Measurements from ENCODE around the gene GPR84. TPM values are rescaled to one million over a fixed set of nuclear protein-coding genes. Genes with fewer than 3 reads are reported as not detected.

GPR84 gene
- total and polyA plus RNA-seq, 12 donors: 0.15 to 2.9 (median 0.32) TPM; not detected in 7

GRCh38 chr12:54338698-54339296, 25.5 kb downstream of the GPR84 start:
- Histone ChIP-seq H3K9me3 (no peaks in the 10 kb centered on the region), H3K4me1 (peaks cover 16 to 57% (median 32%) of the 10 kb centered on the region in 9 donors), H3K36me3 (peaks cover 0 to 60% (median 27%) of the 10 kb centered on the region in 9 donors), H3K27me3 (no peaks in the 10 kb centered on the region), H3K27ac (peak overlapping the region in 4 of 10 donors; percentile 27 to 78 (median 71)), H3K4me3 (no peak overlapping the region)
- ATAC-seq: no peak
- intact Hi-C loops (cut with DNase I): no loop called here
- TF ChIP-seq CTCF (IDR thresholded peaks at IDR 0.05): no peak
- WGBS, 2 donors: 77 to 80% methylated on average over 4 of the region's 4 CpGs
- DNase-seq: no peak

- no peak for DNase-seq
- peak overlapping the region in 9 of 10 donors; percentile 24 to 78 (median 69) for H3K27ac ChIP-seq
- H3K9me3 ChIP-seq: no peaks in the 10 kb centered on the region
- WGBS, 2 donors: 56% methylated on average over 3 of the region's 3 CpGs
- peaks cover 0 to 53% (median 19%) of the 10 kb centered on the region in 9 donors for H3K36me3 ChIP-seq
- TF ChIP-seq CTCF (IDR thresholded peaks at IDR 0.05): no peak
- intact Hi-C loops (cut with DNase I): loop anchor here in 1 of 10 donors (2.0 kb wide), 1 partner anchor 21 kb away; no protein-coding TSS in a partner anchor
- ATAC-seq: peak in 7 of 8 donors; percentile 46 to 68 (median 53)
- H3K4me1 ChIP-seq: peaks cover 16 to 57% (median 32%) of the 10 kb centered on the region in 9 donors
- no peak overlapping the region for H3K4me3 ChIP-seq
- no peaks in the 10 kb centered on the region for H3K27me3 ChIP-seq
These were observed 26.2 kb downstream of the GPR84 start for GRCh38 chr12:54337854-54338650.

GRCh38 chr12:54337280-54337842, 26.9 kb downstream of the GPR84 start:
- Histone ChIP-seq H3K27me3 (no peaks in the 10 kb centered on the region), H3K36me3 (peaks cover 0 to 47% (median 13%) of the 10 kb centered on the region in 9 donors), H3K9me3 (no peaks in the 10 kb centered on the region), H3K27ac (peak overlapping the region in 9 of 10 donors; percentile 24 to 78 (median 69)), H3K4me1 (peaks cover 16 to 57% (median 32%) of the 10 kb centered on the region in 9 donors), H3K4me3 (no peak overlapping the region)
- TF ChIP-seq CTCF (IDR thresholded peaks at IDR 0.05): peak in 5 of 9 donors; percentile 14 to 56 (median 43)
- intact Hi-C loops (cut with DNase I): loop anchor here in 1 of 10 donors (2.0 kb wide), 1 partner anchor 21 kb away; no protein-coding TSS in a partner anchor
- ATAC-seq: peak; percentile 64 to 88 (median 78)
- WGBS, 2 donors: 27 to 29% methylated on average over 3 of the region's 3 CpGs
- no peak for DNase-seq

GRCh38 chr12:54333420-54334034, 30.8 kb downstream of the GPR84 start:
- 96% methylated on average over 4 of the region's 4 CpGs for WGBS, 2 donors
- H3K27me3 ChIP-seq: no peaks in the 10 kb centered on the region
- no peak overlapping the region for H3K27ac ChIP-seq
- no peak overlapping the region for H3K4me3 ChIP-seq
- H3K4me1 ChIP-seq: peaks cover 12 to 71% (median 44%) of the 10 kb centered on the region in 9 donors
- no peak for ATAC-seq
- intact Hi-C loops (cut with DNase I): no loop called here
- peaks cover 0 to 39% (median 0%) of the 10 kb centered on the region in 9 donors for H3K36me3 ChIP-seq
- DNase-seq: no peak
- H3K9me3 ChIP-seq: no peaks in the 10 kb centered on the region
- TF ChIP-seq CTCF (IDR thresholded peaks at IDR 0.05): no peak
